HG03060 (cell line): ENCODE data around the gene BCL11B.

ENCODE experiments used
- ATAC-seq: cut with Tn5 transposase; IDR thresholded peaks from one replicate; pipeline ENCODE4 v1.9.1; 2021; ENCODE audit warnings: low read depth, moderate number of reproducible peaks; ENCODE audit not compliant: unreplicated experiment

Gene BCL11B

DNA sequence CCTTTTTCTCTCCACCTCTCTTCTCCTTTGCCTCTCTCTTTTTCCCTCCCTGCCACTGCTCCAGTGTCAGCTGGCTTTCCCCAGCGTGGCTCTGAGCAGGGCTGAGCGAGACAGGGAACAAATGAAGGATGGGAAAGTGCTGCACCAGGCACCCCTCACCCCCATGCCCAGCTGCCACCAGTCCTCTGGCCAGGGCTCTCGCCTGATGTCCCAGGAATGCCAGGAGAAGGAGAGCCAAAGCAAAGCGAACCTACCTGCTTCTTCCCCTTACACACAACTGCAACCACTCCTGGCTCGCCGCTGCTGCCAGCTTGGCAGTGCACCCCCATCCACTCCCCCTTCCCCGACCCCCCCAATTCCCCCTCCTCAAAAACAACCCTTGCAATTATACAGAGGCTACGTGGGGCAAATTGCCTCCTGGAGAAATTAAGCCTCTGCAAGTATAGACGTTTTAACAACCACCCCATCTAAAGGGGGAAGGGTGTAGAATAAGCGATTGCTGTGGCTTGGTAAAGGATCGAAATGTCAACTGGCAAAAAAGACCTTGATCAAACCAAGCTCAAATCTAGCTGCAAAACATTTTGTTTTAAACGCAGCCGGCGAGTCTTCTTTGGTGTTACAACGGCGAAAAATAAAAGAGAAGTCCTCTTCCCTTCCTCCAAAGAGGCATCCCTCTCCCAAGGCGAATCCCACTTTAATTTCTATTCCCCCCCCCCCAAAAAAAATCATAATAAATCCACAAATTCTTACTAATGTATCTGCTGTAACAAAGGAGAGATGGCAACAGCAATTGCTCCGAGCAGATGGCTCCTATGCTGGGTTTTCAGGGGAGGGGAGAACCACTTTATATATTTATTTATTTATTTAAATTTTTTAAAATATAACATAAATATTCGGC lies 2.9 kb downstream of the BCL11B start:
- no peak for ATAC-seq

DNA sequence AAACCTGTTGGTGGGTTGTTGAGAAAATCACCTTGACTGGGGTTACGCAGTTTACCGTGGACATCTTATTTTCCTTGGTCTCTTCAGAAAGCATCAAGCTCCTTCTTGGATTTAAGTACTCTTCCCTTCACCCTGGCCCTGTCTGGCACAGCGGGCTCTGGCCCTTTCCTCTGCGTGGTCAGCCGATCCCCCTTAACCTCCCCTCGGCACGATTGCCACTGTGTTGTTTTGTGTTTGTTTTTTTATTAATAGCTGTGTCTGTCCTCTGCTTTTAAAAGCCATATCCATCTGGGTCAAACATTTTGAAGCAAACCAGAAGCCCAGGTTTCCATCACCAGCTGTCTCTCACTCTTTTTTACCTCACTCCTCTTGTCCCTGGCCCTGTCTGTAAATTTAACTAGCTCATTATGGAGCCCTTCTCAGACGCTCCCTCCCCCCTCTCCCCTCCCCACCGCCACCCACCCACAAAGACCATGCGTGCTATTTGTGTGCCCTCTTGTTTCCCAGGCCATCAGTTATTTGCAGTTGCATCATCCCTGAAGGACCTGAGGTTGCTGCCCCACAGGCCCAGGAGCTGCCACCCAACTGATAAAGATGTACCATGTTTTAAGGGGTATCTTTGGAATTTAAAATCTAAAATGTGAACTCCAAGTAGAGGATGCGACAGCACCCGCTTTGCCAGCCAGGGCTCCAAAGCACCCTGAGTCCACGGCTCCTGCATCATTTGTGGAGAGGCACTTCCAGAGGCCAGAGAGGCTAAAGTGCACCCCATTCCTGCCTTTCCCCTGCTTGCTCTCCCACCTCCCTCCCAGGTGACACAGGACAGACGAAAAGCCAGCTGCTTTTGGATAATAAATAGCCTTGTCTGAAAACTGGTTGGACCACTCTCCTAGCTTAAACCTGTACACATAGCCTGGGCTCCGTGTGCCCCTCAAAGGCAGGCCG lies 3.9 kb downstream of the BCL11B start:
- ATAC-seq, result no peak

DNA sequence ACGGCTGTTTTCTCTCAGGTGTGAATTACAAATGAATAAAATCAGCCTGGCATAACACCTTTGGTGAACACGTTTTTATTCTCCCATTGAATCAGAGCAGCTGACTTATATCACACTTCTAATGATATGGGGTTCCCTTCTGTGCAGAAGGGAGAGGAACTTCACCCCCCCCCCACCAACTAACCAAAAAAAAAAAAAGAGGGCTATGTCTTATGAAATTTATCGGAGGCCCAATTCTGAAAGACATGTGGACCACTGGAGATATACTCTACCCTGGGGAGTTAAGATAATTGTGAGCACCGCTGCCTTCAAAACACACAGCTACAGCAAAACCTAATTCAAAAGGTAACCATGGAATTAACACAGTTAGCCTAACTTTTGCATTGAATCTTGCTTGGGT lies 4.6 kb downstream of the BCL11B start:
- ATAC-seq, result no peak

DNA sequence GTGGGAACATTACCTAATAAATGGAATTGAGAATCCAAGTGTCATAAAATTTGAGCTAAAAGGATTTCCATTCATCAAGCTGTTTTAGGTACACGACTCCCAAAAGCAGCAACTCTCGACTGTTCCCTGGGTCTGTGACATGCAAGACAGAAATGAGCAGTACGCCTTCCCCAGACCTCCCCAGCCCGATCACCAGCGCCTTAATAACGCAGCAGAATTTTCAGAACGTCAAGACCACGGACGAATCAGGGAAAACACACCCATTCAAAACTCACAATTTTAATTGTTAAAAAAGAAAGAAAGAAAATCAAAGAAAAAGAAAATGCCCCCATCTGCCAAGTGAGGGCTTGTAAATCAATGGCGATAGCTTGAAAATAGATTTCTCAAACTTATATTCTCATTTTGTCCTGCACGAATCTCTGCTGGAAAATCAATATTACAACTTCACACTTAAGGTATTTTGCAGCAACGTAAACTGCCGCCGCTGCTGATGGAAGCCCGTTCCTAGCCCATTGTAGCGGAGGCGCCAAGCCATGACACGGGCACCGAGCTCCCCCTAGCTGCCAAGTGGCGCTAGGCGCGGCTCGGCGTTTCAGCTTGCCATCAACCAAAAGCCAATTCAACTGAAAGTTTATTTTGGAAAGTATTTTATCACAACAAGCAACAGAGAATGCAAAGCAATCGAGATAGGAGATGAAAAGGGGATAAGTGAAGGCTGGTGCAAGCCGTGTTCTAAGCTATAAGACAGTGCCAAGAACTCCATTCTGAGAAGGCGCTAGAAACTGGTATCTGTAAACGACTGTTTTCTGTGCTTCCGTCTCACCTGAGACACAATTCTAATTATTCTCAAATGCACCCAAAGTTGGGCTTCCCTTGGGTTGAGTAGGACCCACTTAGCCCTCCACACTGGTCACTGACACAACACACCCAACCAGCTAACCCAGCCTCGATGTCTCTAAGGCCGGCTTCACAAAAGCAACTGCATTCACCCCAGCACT lies 5.5 kb downstream of the BCL11B start:
- ATAC-seq, result no peak

DNA sequence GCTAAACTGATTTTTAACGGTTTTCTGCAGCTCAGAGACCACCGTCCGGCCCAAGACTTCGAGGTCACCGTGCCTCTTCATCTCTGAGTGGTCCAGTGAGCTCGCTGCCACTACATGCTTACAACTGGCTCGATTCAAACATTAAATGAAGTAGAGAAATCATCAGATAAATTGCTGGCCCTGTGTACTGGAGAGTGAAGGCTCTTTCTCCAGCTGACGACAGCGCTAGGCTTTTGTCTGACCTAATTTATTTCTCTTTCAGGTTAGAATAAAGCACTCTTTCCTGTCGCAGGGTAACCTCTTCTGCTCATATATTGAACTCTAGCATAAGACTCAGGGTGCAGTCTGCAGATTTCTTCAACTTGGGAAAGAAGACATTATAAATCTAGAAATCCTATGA lies 6.4 kb downstream of the BCL11B start:
- no peak for ATAC-seq

DNA sequence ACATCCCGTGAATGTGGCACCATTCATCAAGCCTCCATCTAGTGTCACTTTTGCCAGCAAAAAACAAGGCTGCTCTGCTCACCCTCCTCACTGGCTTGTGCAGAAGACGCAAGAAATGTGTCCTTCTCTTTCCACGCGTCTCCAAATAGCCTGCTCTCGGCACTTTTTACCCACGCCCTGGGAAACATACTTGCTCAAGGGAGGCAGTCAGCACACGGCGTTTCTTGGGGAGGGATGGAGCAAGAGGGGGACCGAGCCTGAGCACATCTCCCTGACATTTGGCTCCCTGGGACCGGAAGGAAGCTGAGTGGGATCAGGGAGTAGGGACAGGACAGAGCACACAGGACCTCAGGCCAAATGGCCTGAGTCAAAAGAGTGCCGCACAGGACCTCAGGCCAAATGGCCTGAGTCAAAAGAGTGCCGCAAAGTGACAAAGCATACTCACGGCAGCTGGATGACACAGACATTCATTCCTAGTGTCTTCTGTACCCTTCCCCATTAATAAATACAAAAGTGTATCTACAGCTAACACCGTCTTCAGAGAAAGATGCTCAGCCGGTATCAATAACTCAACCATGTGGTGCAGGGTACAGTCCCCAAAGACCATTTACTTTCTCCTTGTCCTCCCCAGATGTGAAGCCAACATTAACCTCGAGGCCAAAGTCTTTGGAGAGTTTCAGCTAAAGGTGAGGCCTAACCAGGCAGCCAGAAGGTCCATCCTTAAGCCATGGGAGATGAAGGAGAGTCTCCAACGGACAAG lies 7.1 kb downstream of the BCL11B start:
- ATAC-seq, result no peak

DNA sequence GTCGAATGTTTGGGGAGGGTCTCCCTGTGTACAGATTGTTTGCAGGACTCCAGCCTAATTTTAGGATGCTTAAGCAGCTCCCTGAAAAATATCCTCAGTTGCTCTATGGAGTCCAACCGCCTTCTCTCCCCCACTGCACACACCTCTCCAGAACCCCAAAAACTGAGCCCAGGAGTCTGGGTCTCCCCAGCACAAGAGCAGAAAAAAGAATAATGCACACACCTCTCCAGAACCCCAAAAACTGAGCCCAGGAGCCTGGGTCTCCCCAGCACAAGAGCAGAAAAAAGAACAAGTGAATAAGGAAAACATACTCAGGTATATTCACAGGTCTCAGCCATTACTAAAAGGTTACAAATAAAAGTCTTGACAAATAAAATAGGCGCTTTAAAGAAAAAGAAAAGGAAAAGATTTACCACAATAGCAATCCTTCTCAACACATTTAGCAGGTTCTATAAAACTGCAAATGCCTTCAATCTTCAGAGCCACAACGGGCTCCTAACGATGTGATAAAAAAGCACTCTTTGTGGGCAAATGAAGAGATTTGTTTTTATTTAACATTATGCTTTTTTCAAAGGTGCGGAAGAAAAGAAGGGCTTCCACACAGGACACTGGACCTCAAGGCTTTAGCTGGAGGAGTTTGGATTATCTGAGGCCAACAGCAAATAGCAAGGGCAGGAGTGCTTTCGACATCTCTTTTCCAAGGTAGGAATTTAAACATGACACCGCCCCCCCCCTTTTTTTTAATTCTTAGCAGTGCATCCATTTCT lies 8.2 kb downstream of the BCL11B start:
- no peak for ATAC-seq

DNA sequence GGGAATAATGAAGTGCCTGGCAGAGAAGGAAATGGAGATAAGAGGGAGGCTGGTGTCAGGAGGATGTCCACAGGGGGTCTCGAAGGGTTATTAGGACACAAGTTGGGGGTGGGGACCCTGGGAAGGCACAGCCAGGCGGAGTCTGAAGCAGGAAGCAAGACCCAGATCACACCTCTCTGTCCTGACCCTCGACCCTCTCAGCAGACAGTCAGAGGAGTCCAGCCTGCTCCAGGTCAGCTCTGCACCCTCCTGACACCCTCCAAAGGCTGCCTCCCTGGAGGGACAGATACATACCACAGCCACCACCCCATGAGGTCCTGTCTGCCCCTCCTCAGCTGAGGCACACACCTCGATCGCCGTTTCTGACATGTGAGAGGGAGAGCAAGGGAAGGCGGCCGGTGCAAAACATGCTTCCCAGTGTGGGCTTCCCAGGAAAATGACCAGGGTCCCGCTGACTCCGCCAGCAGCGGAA lies 9.0 kb downstream of the BCL11B start:
- no peak for ATAC-seq

DNA sequence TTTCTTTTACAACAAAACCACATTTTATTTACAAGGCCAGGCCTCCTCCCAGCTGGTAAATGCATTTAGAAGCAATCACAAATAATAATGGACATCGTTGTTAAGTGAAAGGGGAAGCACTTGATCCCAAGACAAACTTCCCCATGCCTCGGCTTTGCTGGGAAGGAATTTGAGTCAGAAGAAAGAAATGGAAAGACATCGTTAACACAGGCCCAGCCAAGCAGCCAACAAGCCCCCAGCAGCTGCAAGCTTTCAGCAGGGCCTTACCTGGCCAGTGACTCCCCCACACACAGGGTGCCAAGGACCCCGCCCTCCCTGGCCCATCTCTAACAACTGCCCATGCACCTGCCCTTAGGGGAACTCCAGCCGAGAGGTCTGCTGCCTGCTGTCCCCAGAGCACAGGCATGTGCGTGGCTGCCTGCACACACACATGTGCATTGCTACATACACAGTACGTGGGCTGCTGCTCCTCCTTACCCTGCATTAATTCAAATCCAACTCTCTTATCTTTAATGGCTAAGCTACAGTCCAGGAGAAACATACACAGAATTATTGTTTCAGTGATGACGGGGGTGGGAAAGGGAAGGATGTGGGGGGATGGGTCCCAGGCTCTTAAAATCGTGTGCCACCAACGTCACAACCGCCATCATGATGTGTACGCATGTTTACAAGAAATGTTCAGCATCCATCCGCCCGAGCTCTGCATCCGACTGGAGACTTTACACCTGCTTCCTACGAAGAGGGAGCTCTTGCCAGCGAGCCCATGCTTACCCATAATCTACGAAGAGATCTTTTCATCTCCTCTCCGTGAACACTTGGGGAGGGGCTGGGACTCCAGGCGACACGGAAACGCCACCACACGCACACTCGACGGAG lies 9.8 kb downstream of the BCL11B start:
- no peak for ATAC-seq

DNA sequence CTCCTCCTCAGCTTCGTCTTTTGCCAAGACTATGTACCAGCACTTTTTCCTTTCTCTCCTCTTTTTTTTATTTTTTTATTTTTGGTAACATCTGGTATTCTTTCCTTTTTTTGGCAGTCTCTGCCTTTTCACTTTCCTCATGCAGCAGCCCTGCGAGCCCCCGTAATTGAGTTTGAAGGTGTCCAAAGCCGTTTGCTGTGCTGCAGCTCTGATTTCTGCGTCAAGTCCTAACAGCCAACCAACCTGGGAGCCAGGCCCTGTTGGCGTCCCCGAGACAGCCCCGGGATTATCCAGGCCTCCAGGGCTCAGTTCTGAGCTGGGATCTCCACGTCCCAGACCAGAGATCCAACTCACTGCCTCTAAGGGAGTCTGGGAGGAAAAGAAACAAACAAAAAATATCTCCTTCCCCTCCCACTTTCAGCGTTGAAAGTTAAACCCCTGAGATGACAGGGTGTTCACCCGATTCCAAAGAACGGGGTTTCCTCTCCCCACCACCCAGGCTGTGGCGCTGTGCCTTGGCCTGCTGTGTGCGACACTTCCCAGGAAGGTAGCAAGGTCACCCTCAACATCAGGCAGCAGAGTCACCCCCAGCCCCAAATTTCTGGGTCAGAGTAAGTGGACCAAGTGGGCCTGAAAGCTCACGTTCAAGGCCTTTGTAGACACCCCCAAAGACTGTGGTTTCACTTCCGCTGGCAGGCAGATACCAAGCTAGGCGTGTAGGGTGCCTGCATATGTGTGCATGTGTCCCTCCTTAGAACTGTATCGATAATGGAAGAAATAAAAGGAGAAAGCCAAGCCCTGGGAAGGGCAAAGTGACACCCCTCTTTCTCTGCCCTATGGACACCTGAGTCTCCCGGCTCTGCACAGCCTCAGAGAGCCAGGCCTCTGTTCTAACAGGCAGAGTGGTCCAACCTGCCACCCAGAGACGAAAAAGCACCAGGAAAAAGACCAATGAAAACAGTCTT lies 11.1 kb downstream of the BCL11B start:
- ATAC-seq, result no peak

DNA sequence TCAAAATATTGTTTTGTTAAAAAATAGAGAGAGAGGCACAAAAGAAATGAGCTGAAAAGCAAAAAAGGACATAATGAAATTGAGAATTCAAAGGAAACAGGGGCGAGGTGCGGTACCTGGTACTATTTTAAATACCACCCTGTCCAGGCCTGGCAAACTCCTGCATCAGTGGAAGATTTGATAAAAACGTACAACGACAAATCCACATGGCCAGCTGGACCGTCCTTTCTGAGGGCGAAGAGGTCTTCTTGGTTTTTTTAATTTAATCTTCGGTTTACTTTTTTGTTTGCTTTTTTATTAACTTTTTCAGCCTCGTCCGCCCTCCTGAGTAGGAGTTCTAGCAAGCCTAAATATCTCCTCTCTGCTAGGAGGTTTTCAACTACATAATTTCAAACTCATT lies 11.9 kb downstream of the BCL11B start:
- no peak for ATAC-seq

DNA sequence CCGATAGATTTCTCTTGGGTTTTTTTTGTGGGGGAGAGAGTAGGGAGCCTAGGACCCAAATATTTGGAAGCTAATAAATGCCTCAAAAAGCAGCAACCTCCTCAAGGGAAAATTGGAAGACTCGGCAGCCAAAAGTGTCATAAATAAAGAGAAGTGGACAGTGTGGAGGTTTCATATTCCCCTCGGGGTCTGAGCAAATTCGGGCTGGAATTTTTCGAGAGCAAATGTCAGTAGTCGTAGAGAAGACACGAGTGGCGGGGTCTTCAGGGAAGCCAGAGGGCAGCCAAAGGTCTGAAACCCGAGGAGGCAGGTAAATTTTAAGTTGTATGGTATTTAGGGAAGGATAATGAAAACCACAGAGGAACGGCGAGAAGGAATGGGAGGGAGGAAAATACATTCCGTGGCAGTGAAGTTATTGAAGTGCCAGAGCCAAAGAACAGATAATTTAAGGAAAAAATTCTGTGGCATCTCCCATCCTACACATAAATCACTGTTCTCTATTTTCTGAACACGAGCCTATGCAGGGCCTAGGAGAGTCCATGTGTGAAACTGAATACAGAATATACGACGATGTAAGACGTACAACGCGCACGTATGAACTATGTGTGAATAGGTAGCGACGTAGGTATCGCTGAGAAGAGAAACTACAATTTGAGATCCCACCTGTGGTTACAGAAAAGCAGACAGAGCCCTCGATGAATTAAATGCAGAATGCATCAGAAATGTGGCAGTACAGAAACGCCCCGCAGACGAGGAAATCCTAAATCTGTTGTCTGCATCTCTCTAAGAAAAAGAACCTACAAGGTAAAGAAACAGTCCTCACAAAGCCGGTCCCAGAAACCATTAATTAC lies 12.9 kb downstream of the BCL11B start:
- no peak for ATAC-seq

DNA sequence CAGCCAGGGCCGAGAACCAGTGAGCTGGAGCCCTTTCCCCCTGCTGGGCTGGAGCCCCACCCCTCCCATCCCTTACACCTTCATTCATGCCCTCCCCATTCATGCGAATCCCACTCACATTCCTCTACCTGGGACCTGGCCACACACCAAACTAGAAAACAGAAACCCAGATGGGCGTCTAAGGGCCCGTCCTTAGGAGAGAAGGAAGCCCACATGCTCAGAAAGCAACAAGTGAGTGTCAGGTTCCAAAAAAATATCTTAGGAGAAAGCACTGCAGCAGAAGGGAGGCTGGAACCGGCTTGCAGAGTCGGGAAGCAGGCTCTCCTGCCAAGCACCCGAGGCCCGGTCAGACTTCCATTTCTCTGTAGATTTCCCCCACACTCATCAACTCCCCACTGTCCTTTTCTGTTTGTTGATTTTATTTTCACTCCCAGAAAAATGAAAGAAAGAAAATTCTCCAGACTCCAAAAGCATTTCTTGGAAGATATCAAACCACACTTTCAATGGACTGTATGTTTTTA lies 13.6 kb downstream of the BCL11B start:
- no peak for ATAC-seq

DNA sequence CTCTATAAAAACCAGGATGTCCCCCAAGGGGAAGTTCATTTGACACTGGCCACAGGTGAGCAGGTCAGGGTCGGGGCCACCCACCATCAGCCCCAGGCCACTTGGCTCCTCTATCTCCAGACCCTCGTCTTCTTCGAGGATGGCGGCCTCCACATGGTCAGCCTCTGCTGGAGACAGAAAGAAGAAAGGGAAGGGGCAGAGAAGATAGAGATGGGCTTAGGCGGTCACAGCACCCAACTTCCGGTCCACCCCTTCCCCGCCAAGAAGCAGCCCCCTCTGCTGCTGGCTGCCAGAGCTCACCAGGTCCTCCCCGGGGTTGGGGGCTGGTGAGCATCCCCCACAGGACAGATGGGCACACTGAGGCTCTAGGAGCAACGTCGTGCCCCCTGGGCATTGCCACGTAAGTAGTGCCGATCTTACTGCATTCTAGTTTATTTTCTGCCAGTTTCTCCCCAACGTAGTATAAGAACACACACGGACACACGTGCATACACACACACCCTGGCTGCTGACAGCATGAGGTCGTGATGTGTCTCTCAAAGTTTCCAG lies 14.2 kb downstream of the BCL11B start:
- ATAC-seq, result no peak

DNA sequence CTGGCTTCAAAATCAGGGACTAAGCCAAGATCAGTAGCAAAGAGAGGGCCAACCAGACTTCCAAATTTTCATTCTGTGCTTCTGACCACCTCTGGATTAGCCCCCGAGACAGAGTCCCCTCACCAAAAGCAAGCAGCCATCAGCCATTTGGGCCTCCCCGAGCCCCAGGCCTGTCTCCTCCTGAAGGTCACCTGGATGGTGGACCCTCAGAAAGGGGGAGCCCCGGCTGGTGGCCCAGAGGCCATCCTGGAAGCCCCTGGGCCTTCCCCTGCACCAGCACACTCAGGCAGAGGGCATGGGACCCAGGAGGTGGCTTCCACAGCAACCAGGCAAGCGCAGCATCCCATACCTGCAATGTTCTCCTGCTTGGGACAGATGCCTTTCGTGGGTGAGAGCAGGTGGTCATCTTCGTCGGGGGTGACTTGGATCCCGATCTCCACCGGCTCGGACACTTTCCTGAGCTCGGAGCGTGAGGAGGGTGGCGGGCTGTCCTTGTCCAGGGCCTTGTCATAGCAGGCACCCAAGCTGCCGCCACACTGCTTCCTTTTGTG lies 14.8 kb downstream of the BCL11B start:
- no peak for ATAC-seq
